HG03571 (cell line): ENCODE results near the gene ASB6.
"Not testable (repeated sequence)": the region's sequence is repeated elsewhere in the genome, so short reads cannot be mapped to it uniquely, and the experiment has no call there.

ENCODE experiments used
- ATAC-seq: cut with Tn5 transposase; IDR thresholded peaks from one replicate; pipeline ENCODE4 v1.9.1; 2021; ENCODE audit not compliant: unreplicated experiment

Gene ASB6

DNA sequence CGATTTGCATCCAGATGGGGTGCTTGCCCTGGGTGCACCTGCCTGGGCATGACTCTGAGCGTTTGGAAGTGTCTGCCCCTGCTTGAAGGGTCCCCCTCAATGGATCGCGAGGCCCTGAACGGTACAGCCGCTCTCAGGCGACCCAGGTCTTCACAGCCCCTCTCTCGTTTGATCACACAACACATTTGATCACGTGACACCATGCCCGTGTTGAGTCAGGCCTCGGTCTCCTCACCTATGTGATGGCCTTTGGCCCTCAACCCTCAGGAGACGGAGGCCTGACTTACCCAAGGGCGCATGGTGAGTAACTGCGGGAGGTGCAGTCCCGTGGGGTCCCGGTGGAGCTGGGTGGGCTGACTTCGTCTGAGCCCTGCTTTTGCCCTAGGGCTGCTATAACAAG, 3.0 kb upstream of the ASB6 start:
- no peak for ATAC-seq

DNA sequence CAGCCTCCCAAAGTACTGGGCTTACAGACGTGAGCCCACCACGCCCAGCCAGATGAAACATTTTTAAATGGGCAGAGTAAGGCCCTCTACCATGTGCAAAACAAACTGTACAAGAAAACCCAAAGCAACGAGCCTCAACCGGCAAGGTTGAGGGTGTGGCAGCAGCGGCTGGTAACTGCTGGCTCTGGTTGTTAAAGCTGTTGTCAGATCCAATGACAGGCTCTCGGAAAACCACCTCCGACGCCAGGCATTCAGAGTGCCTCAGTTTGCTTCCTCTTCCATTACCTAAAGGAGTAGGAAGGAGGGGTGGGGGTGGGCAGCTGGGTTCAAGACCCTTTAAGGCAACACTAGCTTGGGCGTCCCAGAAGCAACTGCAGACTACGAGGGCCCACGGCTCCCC, 2.4 kb upstream of the ASB6 start:
- no peak for ATAC-seq

DNA sequence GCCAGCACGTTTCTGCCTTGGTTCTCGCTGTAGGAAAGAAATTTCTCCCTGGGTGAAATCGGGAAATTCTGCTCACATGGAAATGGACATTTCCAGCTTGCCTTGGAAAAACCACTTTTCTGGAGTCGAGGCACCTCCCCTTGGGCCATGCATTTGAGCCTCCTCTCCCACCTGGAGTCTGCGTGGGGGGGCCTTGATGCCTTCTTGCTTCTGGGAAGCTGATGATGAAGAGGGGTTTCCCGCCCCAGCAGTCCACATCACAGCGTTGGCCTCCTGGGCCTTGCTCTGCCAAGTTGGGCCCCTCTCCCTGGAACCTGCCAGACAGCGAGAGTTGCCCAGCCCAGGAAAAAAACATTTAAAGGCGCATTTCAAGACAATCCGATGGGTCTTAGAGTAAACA, 1.8 kb upstream of the ASB6 start:
- no peak for ATAC-seq

DNA sequence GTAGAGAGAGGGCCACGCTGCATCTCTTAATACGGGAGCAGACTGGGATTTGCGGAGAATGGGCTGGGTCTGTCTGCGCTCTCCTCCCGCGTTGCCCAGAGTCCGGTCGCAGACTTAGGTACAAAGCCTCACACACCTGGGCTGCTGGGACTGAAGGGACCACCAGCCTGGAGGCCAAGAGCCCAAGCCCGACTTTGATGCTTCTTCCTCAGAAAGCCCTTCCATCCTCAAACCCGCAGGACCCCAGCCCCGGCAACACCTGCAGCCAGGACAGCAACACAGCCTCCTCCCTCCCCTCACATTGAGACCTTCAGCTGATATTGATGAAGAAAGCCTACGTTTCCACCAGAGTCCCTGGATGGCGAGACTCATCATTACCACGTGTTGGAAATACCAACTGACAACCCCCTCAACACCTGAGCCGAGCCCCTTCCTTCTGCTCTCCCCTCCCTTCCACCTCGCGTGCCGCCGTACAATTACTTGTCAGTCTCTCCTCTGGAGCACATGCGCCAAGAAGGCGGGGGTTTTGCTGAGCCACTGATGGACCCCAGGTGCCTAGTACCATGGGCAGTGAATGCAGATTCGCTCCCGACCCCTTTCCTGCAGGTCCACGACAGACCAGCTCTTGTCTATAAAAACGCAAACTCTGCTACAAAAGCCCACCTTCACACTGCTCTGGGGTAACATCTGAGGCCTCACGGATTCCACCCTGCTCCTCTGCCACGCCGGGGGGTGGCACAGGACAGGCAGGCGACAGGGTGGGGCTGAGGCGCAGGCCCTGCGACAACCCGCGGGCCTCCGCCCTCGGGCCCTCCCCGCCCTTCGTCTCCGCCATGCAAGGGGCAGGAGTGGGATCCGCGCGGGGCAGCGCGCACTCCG, 841 bp downstream of the ASB6 start:
- ATAC-seq, result no peak

DNA sequence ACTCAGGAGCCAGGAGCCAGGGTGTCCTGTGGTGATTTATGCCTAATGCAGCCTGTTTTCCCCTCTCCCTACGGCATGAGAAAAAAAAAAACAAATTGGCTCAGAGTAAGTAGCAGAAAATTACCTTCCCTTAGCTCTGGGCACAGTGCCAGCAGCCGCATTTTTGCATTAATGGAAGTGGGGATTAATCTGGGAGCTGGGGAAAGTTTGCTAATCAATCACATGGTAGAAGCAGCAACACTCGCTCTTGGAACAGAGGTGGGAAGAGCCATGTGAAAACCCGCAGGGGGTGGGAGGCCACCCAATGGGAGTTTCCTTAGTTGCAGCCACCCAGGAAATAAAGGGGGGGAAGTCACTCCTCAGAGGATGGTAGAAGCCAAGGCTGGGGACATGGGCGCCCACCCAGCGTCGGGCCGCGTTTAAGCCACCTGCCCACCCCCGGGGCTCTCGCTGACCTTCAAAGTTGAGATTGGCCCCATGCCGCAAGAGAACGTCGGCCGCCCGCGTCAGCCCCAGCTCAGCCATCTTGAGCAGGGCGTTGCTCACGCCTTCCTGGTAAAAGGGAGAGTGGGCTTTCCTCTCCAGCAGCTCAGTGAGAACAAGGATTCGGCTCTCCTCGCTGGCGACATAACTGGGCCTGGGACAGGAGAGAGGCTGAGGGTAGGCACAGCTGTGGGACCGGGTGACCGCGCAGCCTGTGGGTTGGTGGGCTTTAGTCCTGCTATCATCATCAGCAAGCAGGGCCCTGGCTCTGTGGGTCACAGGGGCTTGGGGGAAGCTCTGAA, 1.7 kb downstream of the ASB6 start:
- no peak for ATAC-seq

DNA sequence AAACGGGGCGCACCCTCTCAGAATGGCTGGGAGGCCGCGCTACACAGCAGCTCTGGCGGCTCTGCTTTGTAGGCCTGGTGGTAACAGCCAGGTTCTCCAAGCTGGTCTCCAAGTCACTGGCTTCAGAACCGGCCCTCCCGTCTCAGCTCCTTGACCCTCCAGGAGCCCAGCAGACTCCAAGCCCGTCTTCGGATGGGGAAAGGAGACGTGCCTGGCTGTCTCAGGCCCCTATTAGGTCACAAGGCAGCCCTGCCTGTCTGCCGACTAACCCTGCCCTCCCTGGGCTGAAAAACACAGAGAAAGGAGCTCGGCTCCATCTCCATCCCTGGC, 2.2 kb downstream of the ASB6 start:
- no peak for ATAC-seq

DNA sequence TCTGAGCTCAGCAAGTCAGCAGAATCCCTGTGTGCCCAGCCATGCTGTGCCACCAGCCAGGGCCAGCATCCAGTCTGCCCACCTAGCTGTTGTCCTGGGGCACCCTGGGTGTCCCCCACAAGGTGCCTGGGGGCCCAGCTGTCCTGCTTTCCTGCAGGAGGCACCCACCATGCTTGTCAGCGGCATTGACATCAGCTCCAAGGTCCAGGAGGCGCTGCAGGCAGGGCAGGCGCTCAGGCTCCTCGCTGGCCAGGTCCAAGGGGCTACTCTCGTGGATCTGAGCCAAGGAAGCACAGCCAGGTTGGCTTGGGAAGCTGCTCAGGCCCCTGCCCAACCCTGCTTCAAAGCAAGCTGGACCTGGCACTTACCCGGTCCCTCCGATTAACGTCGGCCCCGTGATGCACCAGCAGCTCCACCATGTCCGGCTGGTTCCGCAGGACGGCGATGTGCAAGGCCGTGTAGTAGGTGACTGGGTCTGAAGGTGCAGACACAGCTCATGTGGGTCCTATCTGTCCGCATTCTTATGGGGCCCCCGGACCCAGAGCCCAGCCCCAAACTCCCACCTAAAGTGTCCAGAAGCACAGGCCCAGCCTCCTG, 2.8 kb downstream of the ASB6 start:
- no peak for ATAC-seq

DNA sequence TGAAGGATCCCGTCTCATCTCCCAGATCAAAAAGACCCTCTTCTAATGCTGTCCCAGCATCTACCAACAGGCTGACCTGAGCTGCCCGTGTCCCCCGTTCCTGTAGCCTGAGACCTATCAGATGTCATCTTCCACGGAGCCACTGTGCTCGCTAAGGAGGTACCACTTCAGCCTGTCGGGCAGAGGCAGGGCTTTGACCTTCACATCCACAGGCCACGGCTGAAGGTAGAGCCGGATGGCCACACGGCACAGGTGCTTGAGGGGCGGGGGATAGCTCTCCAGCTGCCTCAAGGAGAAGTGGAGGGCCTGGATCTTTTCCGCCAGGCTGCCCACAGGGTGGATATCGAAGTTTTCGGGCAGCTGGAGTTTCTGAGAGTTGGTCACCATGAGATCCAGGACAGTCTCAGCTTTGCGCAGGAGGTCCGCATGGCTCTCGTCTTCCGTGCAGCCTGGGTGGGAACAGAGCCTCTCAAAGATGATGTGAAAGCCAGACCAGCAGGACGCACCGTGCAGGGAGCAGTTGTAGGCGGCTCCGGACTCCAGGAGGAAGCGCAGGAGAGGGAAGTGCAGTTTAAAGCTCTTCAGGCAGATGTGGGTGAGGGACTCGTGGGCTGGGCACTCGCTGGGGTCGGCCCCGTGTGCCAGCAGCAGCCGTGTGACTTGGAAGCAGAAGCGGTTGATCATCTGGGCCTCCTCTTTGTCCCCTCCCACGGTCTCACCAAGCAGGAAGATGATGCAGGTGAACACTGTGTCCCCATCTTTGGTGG, 4.1 kb downstream of the ASB6 start:
- no peak for ATAC-seq

DNA sequence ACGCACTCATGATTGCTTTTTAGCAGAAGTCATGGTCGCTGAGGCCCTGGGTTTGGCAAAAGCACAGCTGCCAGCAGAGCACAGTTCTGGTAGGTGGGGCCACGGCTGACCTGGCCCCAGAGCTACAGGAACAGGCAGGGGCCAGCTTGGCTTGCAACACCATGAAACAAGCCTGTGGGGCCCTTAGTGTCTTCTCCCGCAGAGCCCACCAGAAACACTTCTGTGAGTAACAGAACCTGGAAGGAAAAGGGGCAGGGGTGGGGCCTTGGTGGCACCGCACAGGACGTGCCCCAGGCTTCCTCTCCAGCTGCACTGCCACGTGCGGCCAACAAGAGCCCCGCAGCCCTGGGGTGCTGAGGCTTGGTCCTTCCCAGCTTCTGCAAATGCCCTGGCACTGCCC, 4.8 kb downstream of the ASB6 start:
- ATAC-seq, result no peak

DNA sequence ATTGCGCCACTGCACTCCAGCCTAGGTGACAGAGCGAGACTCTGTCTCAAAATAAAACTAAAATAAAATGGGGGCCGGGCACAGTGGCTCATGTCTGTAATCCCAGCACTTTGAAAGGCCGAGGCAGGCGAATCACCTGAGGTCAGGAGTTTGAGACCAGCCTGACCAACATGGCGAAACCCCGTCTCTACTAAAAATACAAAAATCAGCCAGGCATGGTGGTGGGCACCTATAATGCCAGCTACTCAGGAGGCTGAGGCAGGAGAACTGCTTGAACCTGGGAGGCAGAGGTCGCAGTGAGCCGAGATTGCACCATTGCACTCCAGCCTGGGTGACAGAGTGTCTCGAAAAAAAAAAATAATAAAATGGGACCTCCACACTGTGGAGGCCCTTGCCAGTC, 5.6 kb downstream of the ASB6 start:
- not testable (repeated sequence) for ATAC-seq

DNA sequence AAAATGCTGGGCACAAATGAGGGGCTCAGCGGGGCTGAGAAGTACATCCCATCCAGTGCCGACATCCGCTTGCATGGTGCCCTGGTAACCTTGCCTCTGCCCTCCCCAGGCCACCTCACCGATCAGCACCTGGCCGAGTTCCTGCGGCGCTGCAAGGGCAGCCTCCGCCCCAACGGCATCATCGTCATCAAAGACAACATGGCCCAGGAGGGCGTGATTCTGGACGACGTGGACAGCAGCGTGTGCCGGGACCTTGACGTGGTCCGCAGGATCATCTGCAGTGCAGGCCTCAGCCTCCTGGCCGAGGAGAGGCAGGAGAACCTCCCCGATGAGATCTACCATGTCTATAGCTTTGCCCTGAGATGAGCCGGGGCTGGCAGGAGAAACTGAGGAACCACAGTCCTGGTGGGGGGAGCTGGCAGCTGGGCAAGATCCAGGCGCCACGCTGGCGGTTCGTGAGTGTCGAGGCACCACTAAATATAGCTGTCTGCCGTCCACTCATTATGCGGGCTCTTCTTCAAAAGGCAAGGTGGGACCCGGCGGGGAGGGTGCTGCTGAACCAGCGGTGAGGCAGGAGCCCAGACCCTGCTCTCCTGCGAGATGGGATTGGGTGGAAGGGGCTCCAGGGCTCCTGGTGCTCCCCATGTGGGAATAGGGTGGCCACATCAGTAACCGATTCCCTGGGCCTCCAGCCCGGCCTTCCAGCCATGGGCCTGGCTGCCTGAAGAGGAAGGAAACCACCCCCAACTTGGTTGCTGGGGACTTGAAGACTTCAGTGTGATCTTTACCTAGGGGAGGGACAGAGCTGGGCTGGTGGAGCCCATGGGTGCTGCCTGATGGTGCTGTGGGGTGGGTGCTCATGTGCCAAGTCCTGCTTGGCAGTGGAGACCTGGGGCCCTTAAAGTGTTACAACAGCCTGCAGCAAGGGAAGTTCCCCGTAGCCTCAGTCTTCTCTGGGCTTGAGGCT, 6.6 kb downstream of the ASB6 start:
- no peak for ATAC-seq

DNA sequence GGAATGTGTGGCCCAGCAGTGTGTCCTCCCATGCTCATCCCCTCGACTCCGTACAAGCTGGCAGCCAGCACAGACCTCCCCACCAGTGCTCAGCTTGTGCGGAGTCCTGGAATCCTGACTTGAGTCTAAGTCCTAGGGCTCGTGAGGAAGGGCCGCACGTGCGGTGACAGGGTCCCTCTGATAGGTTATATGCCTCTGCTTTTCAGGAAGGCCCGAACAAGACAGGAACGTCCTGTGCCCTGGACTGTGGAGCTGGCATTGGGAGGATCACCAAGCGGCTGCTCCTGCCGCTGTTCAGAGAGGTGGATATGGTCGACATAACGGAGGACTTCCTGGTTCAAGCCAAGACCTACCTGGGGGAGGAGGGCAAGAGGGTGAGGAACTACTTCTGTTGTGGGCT, 8.1 kb downstream of the ASB6 start:
- no peak for ATAC-seq

DNA sequence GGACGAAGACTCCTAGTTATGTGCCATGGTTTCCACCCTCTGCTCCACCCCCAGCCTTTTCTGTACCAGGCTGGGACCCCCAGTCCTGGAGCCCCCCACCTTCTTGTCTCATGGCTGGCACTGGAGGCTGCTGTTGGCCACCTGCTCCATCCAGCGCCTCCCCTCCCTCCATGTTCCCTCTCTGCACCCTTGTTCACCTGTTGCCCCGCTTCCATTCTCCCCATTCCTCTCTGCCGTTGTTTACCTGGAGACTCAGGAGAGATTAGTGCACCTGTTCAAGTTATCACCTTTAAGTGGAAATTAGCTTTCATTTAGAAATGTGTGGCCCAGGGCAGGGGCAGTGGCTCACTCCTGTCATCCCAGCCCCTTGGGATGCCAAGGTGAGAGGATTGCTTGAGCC, 8.7 kb downstream of the ASB6 start:
- ATAC-seq, result no peak

DNA sequence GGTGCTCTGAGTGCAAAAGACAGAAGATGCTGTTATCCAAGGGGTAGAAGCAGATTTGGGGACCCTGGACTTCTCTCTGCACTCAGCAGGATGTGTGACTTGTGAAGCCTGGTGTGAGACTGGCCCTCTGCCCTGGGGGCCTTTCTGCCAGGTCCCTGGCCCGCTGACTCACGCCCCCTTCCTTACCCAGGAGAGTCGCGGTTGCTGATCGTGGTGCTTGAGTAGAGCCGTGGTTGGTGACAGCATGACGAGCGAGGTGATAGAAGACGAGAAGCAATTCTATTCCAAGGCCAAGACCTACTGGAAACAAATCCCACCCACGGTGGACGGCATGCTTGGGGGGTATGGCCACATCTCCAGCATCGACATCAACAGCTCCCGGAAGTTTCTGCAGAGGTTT, 9.5 kb downstream of the ASB6 start:
- no peak for ATAC-seq

DNA sequence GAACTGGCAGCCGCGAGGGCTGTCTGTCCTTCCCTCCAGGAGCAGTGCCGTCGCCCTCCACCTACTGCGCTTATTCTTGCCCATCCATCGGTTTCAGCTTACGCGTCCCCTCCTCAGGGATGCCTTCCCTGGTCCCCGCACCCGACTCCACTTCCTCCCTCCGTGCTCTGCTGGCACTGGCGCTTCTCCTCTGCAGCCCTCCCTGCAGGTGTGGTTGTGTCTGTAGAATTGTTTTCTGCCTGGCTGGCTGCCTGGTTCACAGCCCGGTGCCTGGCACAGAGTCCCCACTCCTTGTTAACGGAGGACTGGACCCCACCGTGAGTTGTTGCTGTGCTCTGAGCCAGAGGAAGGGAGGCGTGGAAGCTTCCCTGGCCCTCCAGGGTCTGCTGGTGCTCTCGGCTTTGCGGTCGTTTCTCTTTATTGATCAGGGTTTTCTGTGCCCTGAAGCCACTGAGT, 10.2 kb downstream of the ASB6 start:
- no peak for ATAC-seq

DNA sequence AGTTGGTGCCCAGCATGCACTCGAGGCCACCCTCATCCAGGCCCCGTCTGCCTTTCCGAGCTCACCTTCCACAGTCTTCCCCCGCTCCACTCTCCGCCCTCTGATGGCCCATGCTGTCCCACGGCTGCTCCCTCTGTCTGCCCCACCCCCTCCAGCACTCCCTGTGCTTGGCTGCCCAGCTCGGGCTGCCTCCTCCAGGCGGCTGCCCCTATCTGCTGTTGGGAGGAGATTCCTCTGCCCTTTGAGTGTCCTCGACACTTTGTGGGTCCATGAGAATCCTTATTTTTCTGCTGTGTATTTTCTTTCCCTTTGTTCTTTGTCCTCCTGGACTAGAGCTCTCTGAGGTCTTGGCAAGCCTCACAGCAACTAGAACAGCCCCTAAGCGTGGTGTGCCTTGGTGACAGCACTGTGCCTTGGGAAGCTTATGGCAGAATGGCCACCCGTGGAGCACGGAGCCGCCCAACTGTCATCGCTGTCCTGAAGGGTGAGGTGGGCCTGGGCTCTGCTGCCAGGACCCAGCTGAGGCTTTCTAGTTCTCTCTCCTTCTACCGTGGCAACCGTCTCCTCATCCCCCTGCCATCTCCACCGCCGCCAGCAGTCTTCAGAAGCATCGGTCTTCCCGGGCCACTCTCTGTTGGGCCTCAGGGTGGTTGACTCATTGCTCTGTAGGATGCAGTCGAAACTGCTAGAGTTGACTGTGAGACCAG, 10.8 kb downstream of the ASB6 start:
- no peak for ATAC-seq

DNA sequence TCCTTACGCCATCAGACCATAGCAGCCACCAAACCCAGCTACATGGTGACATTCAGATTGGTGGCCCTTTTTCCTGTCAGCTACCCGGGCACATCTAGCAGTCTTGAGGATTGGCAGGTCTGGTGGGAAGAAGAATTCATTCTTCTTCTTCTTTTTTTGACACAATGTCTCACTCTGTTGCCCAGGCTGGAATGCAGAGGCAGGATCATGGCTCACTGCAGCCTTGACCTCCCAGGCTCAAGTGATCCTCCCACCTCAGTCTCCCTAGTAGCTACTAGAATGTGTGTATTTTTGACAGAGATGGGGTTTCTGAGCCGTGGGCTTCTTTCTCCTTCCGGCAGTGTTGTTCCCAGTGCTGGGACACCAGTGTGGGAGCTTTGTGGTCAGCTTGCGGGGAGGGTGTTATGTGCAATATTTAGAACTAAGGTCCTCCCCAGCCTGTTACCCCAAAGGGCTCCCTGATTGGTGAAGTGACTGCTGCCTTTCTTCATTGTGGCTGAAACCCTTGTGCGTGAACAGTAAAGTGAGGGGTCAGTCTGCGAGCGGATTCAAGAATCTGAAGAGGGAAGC, 12.6 kb downstream of the ASB6 start:
- no peak for ATAC-seq

DNA sequence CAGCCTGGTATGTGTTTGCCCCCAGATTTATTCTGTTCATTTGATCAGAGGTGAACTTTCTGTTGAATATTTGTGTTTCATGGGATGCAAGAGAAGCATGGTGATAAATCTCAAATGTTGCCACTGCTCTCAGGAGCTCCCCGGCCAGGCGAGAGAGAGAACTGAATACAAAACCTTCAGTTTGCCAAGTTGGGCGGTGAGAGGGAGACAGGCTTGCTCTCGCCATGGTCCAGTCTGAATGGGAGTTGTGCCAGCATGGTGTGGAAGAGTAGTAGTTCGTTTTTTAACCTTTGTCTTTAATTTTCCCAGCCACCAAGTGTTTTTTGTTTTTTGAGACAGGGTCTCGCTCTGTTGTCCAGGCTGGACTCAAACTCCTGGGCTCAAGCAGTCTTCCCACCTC, 13.2 kb downstream of the ASB6 start:
- no peak for ATAC-seq
